Motor neuron (in vitro differentiated cells): Measurements from ENCODE around the gene TBC1D23. TPM values are rescaled to one million over a fixed set of nuclear protein-coding genes. Genes with fewer than 3 reads are reported as not detected.
"Not testable (repeated sequence)": the region's sequence is repeated elsewhere in the genome, so short reads cannot be mapped to it uniquely, and the experiment has no call there.

Experiments
- ATAC-seq, 8 experiments: fragments of 200-7000 bp; cut with Tn5 transposase; replicated peaks in 6 of 8; 2 replicates each; pipeline ENCODE4 v1.8.0; 2021; ENCODE audit warnings: mild to moderate bottlenecking in 8 of 8, moderate library complexity in 8 of 8
- H3K27ac ChIP-seq, 2 donors: fragments of 250-450 bp; sonication (Bioruptor Pico); 2 replicates each; pipeline ENCODE4 v1.9.0; 2021; ENCODE audit warnings: antibody characterized with exemption in 2 of 2, mild to moderate bottlenecking in 2 of 2, moderate library complexity in 1 of 2
- H3K4me1 ChIP-seq, 2 donors: fragments of 250-450 bp; sonication (Bioruptor Pico); replicated peaks in 1 of 2; 2 replicates each; pipeline ENCODE4 v1.6.1; 2021; ENCODE audit warnings: antibody characterized with exemption in 2 of 2, mild to moderate bottlenecking in 2 of 2, moderate library complexity in 1 of 2
- H3K4me3 ChIP-seq, 5 donors: fragments of 250-450 bp; sonication (Bioruptor Pico); 2 replicates each; pipeline ENCODE4 v1.9.0; 2021; ENCODE audit warnings: antibody characterized with exemption in 5 of 5, mild to moderate bottlenecking in 5 of 5, moderate library complexity in 4 of 5
- WGBS, 10 experiments: fragments of 450-650 bp; shearing (Covaris generic); methylation state at CpG; one replicate each; pipeline ENCODE4 v1.0.0; 2022; 5-methylcytosine and 5-hydroxymethylcytosine counted together
- in situ Hi-C, 9 experiments: fragments of 400-800 bp; cut with MboI; loops; one replicate each; pipeline ENCODE4 v1.15.0; 2021; ENCODE audit warnings: low sequenced_read_pairs in 9 of 9, low pct_unique_long_range_greater_than_20kb in 2 of 9; ENCODE audit not compliant: unreplicated experiment in 9 of 9
- total RNA-seq, 8 experiments: library from RNA; unstranded; fragments of 300-600 nt; gene quantifications; 2 replicates each; pipeline versions ENCODE4 v1.2.3 to v1.2.4, GENCODE V29; 2022

The TBC1D23 gene
- 10 to 100 TPM; 24.5 to 52.3 (median 40.4) TPM for total RNA-seq

GRCh38 chr3:100260685-100261484, at the start of gene TBC1D23:
TSS of gene TBC1D23 (plus strand) at chr3:100260992. CDS start at chr3:100261019, 27 bp downstream.
- H3K27ac ChIP-seq, result peak within 1 kb of the TSS; percentile 93 to 98
- H3K4me3 ChIP-seq, result peak within 1 kb of the TSS; percentile 82 to 97 (median 89)
- peaks cover 10 to 16% of the 10 kb centered on the region in 2 donors for H3K4me1 ChIP-seq
- peak; percentile 96 to 100 (median 99) for ATAC-seq
- in situ Hi-C loops, result loop anchor here in 5 of 9 experiments (10.0 to 25.0 kb wide), 2 partner anchors 424 to 426 kb away; no protein-coding TSS in a partner anchor
- 0 to 20% (median 0%) methylated on average over 1 to 22 of the region's 49 CpGs; no CpG with 5 or more reads in 3 of the 10 experiments for WGBS, 10 experiments

- in situ Hi-C loops, result no loop called here
- ATAC-seq, result peak in 2 of 8 experiments; percentile 7 to 39
- no peak overlapping the region for H3K27ac ChIP-seq
- H3K4me1 ChIP-seq, result peaks cover 17 to 20% of the 10 kb centered on the region in 2 donors
- WGBS, 10 experiments, result 57 to 81% (median 72%) methylated on average over 1 to 7 of the region's 7 CpGs
- no peak overlapping the region for H3K4me3 ChIP-seq
Observed at GRCh38 chr3:100213891-100214573, 46.8 kb upstream of the TBC1D23 start.

GRCh38 chr3:100214574-100214964, 46.2 kb upstream of the TBC1D23 start:
- in situ Hi-C loops, result no loop called here
- no peak for ATAC-seq
- no peak overlapping the region for H3K4me3 ChIP-seq
- H3K4me1 ChIP-seq, result peaks cover 17 to 20% of the 10 kb centered on the region in 2 donors
- no peak overlapping the region for H3K27ac ChIP-seq
- WGBS, 10 experiments, result 0 to 75% (median 60%) methylated on average over 1 to 5 of the region's 5 CpGs; no CpG with 5 or more reads in 1 of the 10 experiments

- WGBS, 10 experiments, result 0 to 22% (median 10%) methylated on average over 1 of the region's 1 CpG; no CpG with 5 or more reads in 6 of the 10 experiments
- H3K4me1 ChIP-seq, result peaks cover 0 to 7% of the 10 kb centered on the region in 2 donors
Observed at GRCh38 chr3:100216713-100217112, 44.1 kb upstream of the TBC1D23 start.

GRCh38 chr3:100221159-100221558, 39.6 kb upstream of the TBC1D23 start:
- Histone ChIP-seq H3K4me1 (peaks cover 0 to 7% of the 10 kb centered on the region in 2 donors), H3K4me3 (no peak overlapping the region), H3K27ac (no peak overlapping the region)
- ATAC-seq, result no peak
- in situ Hi-C loops, result no loop called here
- 67 to 100% (median 100%) methylated on average over 1 of the region's 1 CpG; no CpG with 5 or more reads in 1 of the 10 experiments for whole genome bisulfite sequencing, 10 experiments

More at GRCh38 chr3:100216713-100217112, 44.1 kb upstream of the TBC1D23 start:
- in situ Hi-C loops, result no loop called here
- Histone ChIP-seq H3K4me3 (no peak overlapping the region), H3K27ac (no peak overlapping the region)
- peak in 5 of 8 experiments; percentile 61 to 82 (median 78) for ATAC-seq

- no peak overlapping the region for H3K27ac ChIP-seq
- in situ Hi-C loops, result loop anchor here in 2 of 9 experiments (25.0 kb wide), 1 partner anchor 163 kb away; no protein-coding TSS in a partner anchor
- ATAC-seq, result no peak
- no peak overlapping the region for H3K4me3 ChIP-seq
- no peaks in the 10 kb centered on the region for H3K4me1 ChIP-seq
- 73 to 100% (median 94%) methylated on average over 1 to 15 of the region's 26 CpGs for WGBS, 10 experiments
Observed at GRCh38 chr3:100225193-100225592, 35.6 kb upstream of the TBC1D23 start.

GRCh38 chr3:100225883-100226282, 34.9 kb upstream of the TBC1D23 start:
- no peaks in the 10 kb centered on the region for H3K4me1 ChIP-seq
- in situ Hi-C loops, result loop anchor here in 2 of 9 experiments (25.0 kb wide), 1 partner anchor 164 kb away; no protein-coding TSS in a partner anchor
- WGBS, 10 experiments, result 82 to 100% (median 94%) methylated on average over 1 to 8 of the region's 8 CpGs
- H3K4me3 ChIP-seq, result no peak overlapping the region
- no peak for ATAC-seq
- H3K27ac ChIP-seq, result no peak overlapping the region

- Histone ChIP-seq H3K4me3 (no peak overlapping the region), H3K27ac (no peak overlapping the region), H3K4me1 (no peaks in the 10 kb centered on the region)
- in situ Hi-C loops, result loop anchor here in 2 of 9 experiments (25.0 kb wide), 1 partner anchor 165 kb away; no protein-coding TSS in a partner anchor
- 10 to 98% (median 83%) methylated on average over 3 to 6 of the region's 6 CpGs for WGBS, 10 experiments
- ATAC-seq, result peak in 2 of 8 experiments; percentile 73 to 77
Observed at GRCh38 chr3:100226712-100227429, 33.9 kb upstream of the TBC1D23 start.

- 42 to 100% (median 90%) methylated on average over 1 to 2 of the region's 2 CpGs; no CpG with 5 or more reads in 1 of the 10 experiments for WGBS, 10 experiments
- in situ Hi-C loops, result loop anchor here in 2 of 9 experiments (25.0 kb wide), 1 partner anchor 165 kb away; no protein-coding TSS in a partner anchor
- ATAC-seq, result no peak
- H3K4me1 ChIP-seq, result no peaks in the 10 kb centered on the region
- H3K27ac ChIP-seq, result no peak overlapping the region
- no peak overlapping the region for H3K4me3 ChIP-seq
Observed at GRCh38 chr3:100227511-100227921, 33.3 kb upstream of the TBC1D23 start.

GRCh38 chr3:100228247-100228646, 32.5 kb upstream of the TBC1D23 start:
- in situ Hi-C loops, result loop anchor here in 2 of 9 experiments (25.0 kb wide), 1 partner anchor 166 kb away; no protein-coding TSS in a partner anchor
- ATAC-seq, result no peak
- H3K27ac ChIP-seq, result no peak overlapping the region
- no peaks in the 10 kb centered on the region for H3K4me1 ChIP-seq
- no peak overlapping the region for H3K4me3 ChIP-seq
- 14 to 100% (median 68%) methylated on average over 1 of the region's 1 CpG; no CpG with 5 or more reads in 2 of the 10 experiments for WGBS, 10 experiments

GRCh38 chr3:100229188-100229587, 31.6 kb upstream of the TBC1D23 start:
- not testable (repeated sequence) for ATAC-seq, H3K27ac ChIP-seq, H3K4me1 ChIP-seq, H3K4me3 ChIP-seq
- WGBS, 10 experiments, result 46 to 85% (median 56%) methylated on average over 2 to 3 of the region's 3 CpGs; no CpG with 5 or more reads in 3 of the 10 experiments
- in situ Hi-C loops, result loop anchor here in 2 of 9 experiments (25.0 kb wide), 1 partner anchor 167 kb away; no protein-coding TSS in a partner anchor

GRCh38 chr3:100230710-100231109, 30.1 kb upstream of the TBC1D23 start:
- ATAC-seq, result no peak
- Histone ChIP-seq H3K4me3 (no peak overlapping the region), H3K4me1 (no peaks in the 10 kb centered on the region), H3K27ac (no peak overlapping the region)
- in situ Hi-C loops, result loop anchor here in 2 of 9 experiments (25.0 kb wide), 1 partner anchor 168 kb away; no protein-coding TSS in a partner anchor
- 60 to 100% (median 88%) methylated on average over 1 to 3 of the region's 3 CpGs; no CpG with 5 or more reads in 1 of the 10 experiments for WGBS, 10 experiments
